ENCODE results near the gene KIZ.
"Not testable (repeated sequence)": the region's sequence is repeated elsewhere in the genome, so short reads cannot be mapped to it uniquely, and the experiment has no call there.

Gene KIZ

GRCh38 chr20:21237956-21238799 is 112.3 kb downstream of the KIZ start:
- Mint-ChIP-seq H3K27me3 (no peaks in the 10 kb centered on the region), H3K9me3 (no peaks in the 10 kb centered on the region), H3K4me3 (no peak overlapping the region), H3K27ac (no peak overlapping the region), H3K36me3 (ENCODE audit: insufficient read depth) (peaks cover 12% of the 10 kb centered on the region), H3K4me1 (ENCODE audit: low read depth in 2 of 2) (peaks cover 3 to 8% of the 10 kb centered on the region in 2 donors)
- ATAC-seq (replicated peaks) (no peak), DNase-seq (no peak)

GRCh38 chr20:21238818-21239536 is 113.1 kb downstream of the KIZ start:
- H3K4me1 Mint-ChIP-seq (ENCODE audit: low read depth in 2 of 2) = peaks cover 3 to 8% of the 10 kb centered on the region in 2 donors
- ATAC-seq (replicated peaks) = no peak
- no peaks in the 10 kb centered on the region for H3K27me3 Mint-ChIP-seq
- H3K9me3 Mint-ChIP-seq = no peaks in the 10 kb centered on the region
- no peak overlapping the region for H3K27ac Mint-ChIP-seq
- DNase-seq = no peak
- H3K36me3 Mint-ChIP-seq (ENCODE audit: insufficient read depth) = peaks cover 12% of the 10 kb centered on the region
- no peak overlapping the region for H3K4me3 Mint-ChIP-seq

- no peaks in the 10 kb centered on the region for H3K27me3 Mint-ChIP-seq
- DNase-seq (no peak), ATAC-seq (replicated peaks) (no peak)
- H3K4me3 Mint-ChIP-seq = no peak overlapping the region
- H3K36me3 Mint-ChIP-seq (ENCODE audit: insufficient read depth) = peaks cover 12% of the 10 kb centered on the region
- H3K4me1 Mint-ChIP-seq (ENCODE audit: low read depth in 2 of 2) = peaks cover 3 to 4% of the 10 kb centered on the region in 2 donors
- H3K27ac Mint-ChIP-seq = no peak overlapping the region
- no peaks in the 10 kb centered on the region for H3K9me3 Mint-ChIP-seq
Measured at GRCh38 chr20:21240394-21240793, 114.5 kb downstream of the KIZ start.

- DNase-seq = no peak
- Mint-ChIP-seq H3K4me1 (ENCODE audit: low read depth in 2 of 2) (no peaks in the 10 kb centered on the region), H3K9me3 (no peaks in the 10 kb centered on the region), H3K27me3 (no peaks in the 10 kb centered on the region), H3K36me3 (ENCODE audit: insufficient read depth) (peaks cover 12% of the 10 kb centered on the region), H3K4me3 (no peak overlapping the region), H3K27ac (no peak overlapping the region)
- ATAC-seq (replicated peaks) = no peak
Measured at GRCh38 chr20:21241406-21241805, 115.5 kb downstream of the KIZ start.

GRCh38 chr20:21243811-21244210 is 117.9 kb downstream of the KIZ start:
- no peak for DNase-seq
- Mint-ChIP-seq H3K4me3 (no peak overlapping the region), H3K4me1 (ENCODE audit: low read depth in 2 of 2) (no peaks in the 10 kb centered on the region), H3K36me3 (ENCODE audit: insufficient read depth) (peaks cover 7% of the 10 kb centered on the region), H3K27ac (no peak overlapping the region), H3K27me3 (no peaks in the 10 kb centered on the region), H3K9me3 (no peaks in the 10 kb centered on the region)
- no peak for ATAC-seq (replicated peaks)

- Mint-ChIP-seq H3K36me3 (ENCODE audit: insufficient read depth) (peaks cover 7% of the 10 kb centered on the region), H3K27me3 (no peaks in the 10 kb centered on the region), H3K9me3 (no peaks in the 10 kb centered on the region), H3K4me1 (ENCODE audit: low read depth in 2 of 2) (no peaks in the 10 kb centered on the region), H3K27ac (no peak overlapping the region), H3K4me3 (no peak overlapping the region)
- ATAC-seq (replicated peaks) (no peak), DNase-seq (no peak)
Measured at GRCh38 chr20:21244808-21245207, 118.9 kb downstream of the KIZ start.

- Mint-ChIP-seq H3K27me3 (no peaks in the 10 kb centered on the region), H3K4me1 (ENCODE audit: low read depth in 2 of 2) (no peaks in the 10 kb centered on the region), H3K4me3 (no peak overlapping the region), H3K27ac (no peak overlapping the region), H3K9me3 (no peaks in the 10 kb centered on the region), H3K36me3 (ENCODE audit: insufficient read depth) (peaks cover 7% of the 10 kb centered on the region)
- no peak for ATAC-seq (replicated peaks)
- no peak for DNase-seq
Measured at GRCh38 chr20:21246161-21246560, 120.3 kb downstream of the KIZ start.

GRCh38 chr20:21247603-21248095 is 121.8 kb downstream of the KIZ start:
- not testable (repeated sequence) for H3K4me1 Mint-ChIP-seq (ENCODE audit: low read depth in 2 of 2); H3K36me3 Mint-ChIP-seq (ENCODE audit: insufficient read depth); H3K9me3 Mint-ChIP-seq; DNase-seq; ATAC-seq (replicated peaks); H3K4me3 Mint-ChIP-seq; H3K27me3 Mint-ChIP-seq; H3K27ac Mint-ChIP-seq

- no peaks in the 10 kb centered on the region for H3K9me3 Mint-ChIP-seq
- H3K4me3 Mint-ChIP-seq = no peak overlapping the region
- no peak for ATAC-seq (replicated peaks)
- peaks cover 0 to 3% of the 10 kb centered on the region in 2 donors for H3K27me3 Mint-ChIP-seq
- no peaks in the 10 kb centered on the region for H3K36me3 Mint-ChIP-seq (ENCODE audit: insufficient read depth)
- H3K4me1 Mint-ChIP-seq (ENCODE audit: low read depth in 2 of 2) = no peaks in the 10 kb centered on the region
- DNase-seq = no peak
- H3K27ac Mint-ChIP-seq = no peak overlapping the region
Measured at GRCh38 chr20:21251278-21251677, 125.4 kb downstream of the KIZ start.

GRCh38 chr20:21257192-21257591 is 131.3 kb downstream of the KIZ start:
- H3K4me3 Mint-ChIP-seq = no peak overlapping the region

GRCh38 chr20:21258411-21258810 is 132.5 kb downstream of the KIZ start:
- no peaks in the 10 kb centered on the region for H3K4me1 Mint-ChIP-seq (ENCODE audit: low read depth in 2 of 2)
- H3K9me3 Mint-ChIP-seq = no peaks in the 10 kb centered on the region
- no peak overlapping the region for H3K4me3 Mint-ChIP-seq
- no peak for ATAC-seq (replicated peaks)
- H3K36me3 Mint-ChIP-seq (ENCODE audit: insufficient read depth) = no peaks in the 10 kb centered on the region
- no peak overlapping the region for H3K27ac Mint-ChIP-seq
- H3K27me3 Mint-ChIP-seq = peaks cover 11 to 14% of the 10 kb centered on the region in 2 donors
- no peak for DNase-seq

More at GRCh38 chr20:21257192-21257591, 131.3 kb downstream of the KIZ start:
- H3K36me3 Mint-ChIP-seq (ENCODE audit: insufficient read depth) = no peaks in the 10 kb centered on the region
- H3K27me3 Mint-ChIP-seq = peaks cover 0 to 4% of the 10 kb centered on the region in 2 donors
- no peaks in the 10 kb centered on the region for H3K9me3 Mint-ChIP-seq
- no peaks in the 10 kb centered on the region for H3K4me1 Mint-ChIP-seq (ENCODE audit: low read depth in 2 of 2)
- ATAC-seq (replicated peaks) (no peak), DNase-seq (no peak)
- no peak overlapping the region for H3K27ac Mint-ChIP-seq

- Mint-ChIP-seq H3K4me3 (no peak overlapping the region), H3K27ac (no peak overlapping the region), H3K27me3 (peaks cover 13 to 16% of the 10 kb centered on the region in 2 donors), H3K36me3 (ENCODE audit: insufficient read depth) (no peaks in the 10 kb centered on the region), H3K9me3 (no peaks in the 10 kb centered on the region), H3K4me1 (ENCODE audit: low read depth in 2 of 2) (no peaks in the 10 kb centered on the region)
- no peak for DNase-seq
- ATAC-seq (replicated peaks) = no peak
Measured at GRCh38 chr20:21259346-21259745, 133.5 kb downstream of the KIZ start.

- Mint-ChIP-seq H3K9me3 (no peaks in the 10 kb centered on the region), H3K4me1 (ENCODE audit: low read depth in 2 of 2) (no peaks in the 10 kb centered on the region), H3K36me3 (ENCODE audit: insufficient read depth) (no peaks in the 10 kb centered on the region), H3K27me3 (peaks cover 16 to 40% of the 10 kb centered on the region in 2 donors), H3K4me3 (no peak overlapping the region), H3K27ac (no peak overlapping the region)
- DNase-seq (no peak), ATAC-seq (replicated peaks) (no peak)
Measured at GRCh38 chr20:21262812-21263211, 136.9 kb downstream of the KIZ start.
